K562 (cell line): Measurements from ENCODE around the gene ZPLD1. TPM values are rescaled to one million over a fixed set of nuclear protein-coding genes. Genes with fewer than 3 reads are reported as not detected.

Experiments used
- ATAC-seq: fragments of 200-7000 bp; cut with Tn5 transposase; 3 replicates; pipeline ENCODE4 v1.9.1; 2020; ENCODE audit warnings: moderate library complexity
- BruUV-seq: library from RNA; stranded (reverse); fragments of 400-500 nt; replicated peaks from 2 replicates; lab custom pipeline; 2021; lab: Mats Ljungman, UMichigan
- CTCF ChIA-PET: fragments of 300-600 bp; formaldehyde crosslinking; extraction: SDS; loops from one replicate; lab custom pipeline; 2021; ENCODE audit warnings: low intra/inter-chr PET ratio; lab: Yijun Ruan, JAX
- POLR2A ChIA-PET: fragments of 300-600, 350-650 bp; sonication (Branson Sonifier 250); formaldehyde crosslinking; extraction: SDS; loops from one replicate; lab custom pipeline; 2021; ENCODE audit warnings: antibody characterized with exemption, inconsistent platforms; lab: Yijun Ruan, JAX
- DNase-seq, 4 experiments: peaks; one replicate each; pipeline versions ENCODE4 v3.0.0 to v3.0.0-alpha.2; 2011 to 2018; ENCODE audit warnings: low spot score in 3 of 4, mixed read lengths in 3 of 4; ENCODE audit errors: extremely low read depth in 1 of 4
- FAIRE-seq: peaks from 2 replicates; lab custom pipeline; 2011; peaks lifted over from hg19 to GRCh38; lab: Jason Lieb, UNC
- H2AFZ ChIP-seq: 2 replicates; pipeline ENCODE4 v1.6.0; 2011; ENCODE audit warnings: low read depth, low read length, control low read depth, inconsistent platforms
- H3K27ac ChIP-seq: fragments of 200-600 bp; 3 replicates; pipeline ENCODE4 v1.8.0; 2011; ENCODE audit warnings: low read depth, mild to moderate bottlenecking, control low read depth, inconsistent platforms, low read length, moderate library complexity, mixed read lengths; ENCODE audit errors: extremely low read depth
- H3K27me3 ChIP-seq, 2 experiments: fragments of 300-600 bp in 1 of 2; 2 replicates in 1 of 2; 3 replicates in 1 of 2; pipeline versions ENCODE4 v1.6.0 to v1.8.0; 2011; ENCODE audit warnings: inconsistent platforms in 2 of 2, low read length in 2 of 2, mild to moderate bottlenecking in 1 of 2, mixed read lengths in 1 of 2, moderate library complexity in 1 of 2; ENCODE audit not compliant: control insufficient read depth in 2 of 2, insufficient read depth in 2 of 2
- H3K36me3 ChIP-seq: fragments of 300-600 bp; 3 replicates; pipeline ENCODE4 v1.8.0; 2011; ENCODE audit warnings: mild to moderate bottlenecking, low read length, inconsistent platforms; ENCODE audit not compliant: control insufficient read depth, insufficient read depth
- H3K4me1 ChIP-seq, 2 experiments: fragments of 200-600 bp in 1 of 2; replicated peaks in 1 of 2; 2 replicates in 1 of 2; 3 replicates in 1 of 2; pipeline versions ENCODE4 v1.5.1 to v1.8.0; 2011; ENCODE audit warnings: inconsistent platforms in 2 of 2, low read length in 2 of 2, mild to moderate bottlenecking in 1 of 2, mixed read lengths in 1 of 2, moderate library complexity in 1 of 2; ENCODE audit not compliant: control insufficient read depth in 2 of 2, insufficient read depth in 2 of 2
- H3K4me2 ChIP-seq: 2 replicates; pipeline ENCODE4 v1.6.1; 2011; ENCODE audit warnings: low read length, control low read depth, inconsistent platforms, mixed read lengths; ENCODE audit not compliant: insufficient read depth
- H3K4me3 ChIP-seq: fragments of 200-600 bp; sonication (generic), shearing (Covaris generic); 2 replicates; pipeline ENCODE4 v1.5.1; 2016; ENCODE audit warnings: control low read depth, inconsistent platforms
- H3K79me2 ChIP-seq: fragments of 200-600 bp; 3 replicates; pipeline ENCODE4 v1.8.0; 2011; ENCODE audit warnings: low read length, inconsistent platforms; ENCODE audit not compliant: control insufficient read depth, insufficient read depth
- H3K9ac ChIP-seq, 2 experiments: 2 replicates each; pipeline versions ENCODE4 v1.6.0 to v1.6.1; 2011; ENCODE audit warnings: low read depth in 2 of 2, low read length in 2 of 2, control low read depth in 1 of 2, inconsistent platforms in 1 of 2, mild to moderate bottlenecking in 1 of 2, mixed read lengths in 1 of 2; ENCODE audit not compliant: insufficient read depth in 1 of 2
- H3K9me1 ChIP-seq: one replicate; pipeline ENCODE4 v1.6.0; 2011; ENCODE audit warnings: inconsistent platforms, mild to moderate bottlenecking, low read length, moderate library complexity; ENCODE audit not compliant: control insufficient read depth, insufficient read depth
- H3K9me3 ChIP-seq: replicated peaks from 2 replicates; pipeline ENCODE4 v1.5.1; 2011; ENCODE audit warnings: low read depth, low read length, inconsistent platforms; ENCODE audit not compliant: control insufficient read depth, insufficient read depth
- H4K20me1 ChIP-seq: replicated peaks from 2 replicates; pipeline ENCODE4 v1.6.1; 2011; ENCODE audit warnings: low read length, inconsistent platforms, mixed read lengths; ENCODE audit not compliant: control insufficient read depth, insufficient read depth
- DNMT1 ChIP-seq: fragments of 450-650 bp; IDR thresholded peaks from 2 replicates; pipeline ENCODE4 v1.6.1; 2016; ENCODE audit warnings: antibody characterized with exemption, mild to moderate bottlenecking
- EHMT2 ChIP-seq: fragments of 450-650 bp; IDR thresholded peaks from 2 replicates; pipeline ENCODE4 v1.6.1; 2018; ENCODE audit warnings: antibody characterized with exemption
- FUS ChIP-seq: fragments of 200-400 bp; formaldehyde crosslinking; optimal IDR thresholded peaks from 2 replicates; pipeline ENCODE3; 2017; ENCODE audit warnings: low read depth, low read length
- GTF2A2 ChIP-seq: IDR thresholded peaks from 2 replicates; pipeline ENCODE4 v1.6.1; 2016; ENCODE audit warnings: mild to moderate bottlenecking, missing genetic modification characterization, missing compliant biosample characterization
- HDAC6 ChIP-seq: IDR thresholded peaks from 2 replicates; pipeline ENCODE4 v1.6.1; 2012; ENCODE audit warnings: low read depth, mild to moderate bottlenecking, control low read depth, inconsistent platforms, low read length, moderate library complexity
- MED1 ChIP-seq: sonication (generic); formaldehyde crosslinking; IDR thresholded peaks from 2 replicates; pipeline ENCODE4 v1.8.1; 2023; ENCODE audit warnings: missing genetic modification reagents, borderline replicate concordance
- MYNN ChIP-seq, 2 experiments: sonication (generic); formaldehyde crosslinking in 1 of 2; IDR thresholded peaks; 2 replicates each; pipeline versions ENCODE4 v1.5.0 to v1.6.1; 2016 to 2020; ENCODE audit warnings: antibody characterized with exemption in 1 of 2, missing genetic modification reagents in 1 of 2
- NCOR1 ChIP-seq: fragments of 450-650 bp; IDR thresholded peaks from 2 replicates; pipeline ENCODE4 v1.6.1; 2016; ENCODE audit warnings: mild to moderate bottlenecking, moderate library complexity
- NR2C2 ChIP-seq, 2 experiments: fragments of 200-800 bp in 1 of 2; sonication (Bioruptor generic) in 1 of 2; sonication (generic) in 1 of 2; formaldehyde crosslinking in 1 of 2; IDR thresholded peaks; 2 replicates each; pipeline versions ENCODE4 v1.6.1 to v1.8.0; 2016 to 2022; ENCODE audit warnings: mild to moderate bottlenecking in 1 of 2, missing compliant biosample characterization in 1 of 2, missing genetic modification characterization in 1 of 2, missing genetic modification reagents in 1 of 2
- POLR3A ChIP-seq: IDR thresholded peaks from 2 replicates; pipeline ENCODE4 v1.6.1; 2011; ENCODE audit warnings: borderline replicate concordance, mild to moderate bottlenecking, moderate library complexity; ENCODE audit not compliant: insufficient read length, insufficient read depth; ENCODE audit errors: extremely low read depth
- PTRF ChIP-seq: fragments of 450-650 bp; IDR thresholded peaks from 2 replicates; pipeline ENCODE4 v1.6.1; 2016; ENCODE audit warnings: mild to moderate bottlenecking, missing genetic modification characterization, missing compliant biosample characterization
- SETDB1 ChIP-seq: IDR thresholded peaks from one replicate; pipeline ENCODE4 v1.6.1; 2012; ENCODE audit warnings: low read length, control low read depth, inconsistent platforms
- SP2 ChIP-seq: IDR thresholded peaks from 2 replicates; pipeline ENCODE4 v1.6.1; 2011; ENCODE audit warnings: mild to moderate bottlenecking, low read depth, low read length, moderate library complexity; ENCODE audit not compliant: poor library complexity, severe bottlenecking; ENCODE audit errors: extremely low read depth
- ZKSCAN3 ChIP-seq: fragments of 250-450 bp; sonication (Bioruptor Pico); IDR thresholded peaks from 2 replicates; pipeline ENCODE4 v1.4.0; 2020
- ZNF165 ChIP-seq: fragments of 250-450 bp; sonication (Bioruptor Pico); IDR thresholded peaks from 2 replicates; pipeline ENCODE4 v1.4.0; 2020; ENCODE audit warnings: borderline replicate concordance
- ZNF212 ChIP-seq: fragments of 450-650 bp; formaldehyde crosslinking; IDR thresholded peaks from 2 replicates; pipeline ENCODE4 v1.4.0; 2020; ENCODE audit warnings: mild to moderate bottlenecking
- ZNF444 ChIP-seq: fragments of 250-450 bp; sonication (Bioruptor Pico); IDR thresholded peaks from 2 replicates; pipeline ENCODE4 v1.4.0; 2020; ENCODE audit warnings: mild to moderate bottlenecking, moderate library complexity
- WGBS: fragments of 100-300 bp; shearing (Covaris generic); methylation state at CpG from one replicate; pipeline ENCODE4 v1.1.6; 2016; ENCODE audit warnings: low coverage, mixed read lengths; ENCODE audit not compliant: insufficient coverage; ENCODE audit errors: missing lambda C conversion rate; 5-methylcytosine and 5-hydroxymethylcytosine counted together
- in situ Hi-C: fragments of 300-500 bp; cut with MboI; formaldehyde crosslinking; loops from 4 replicates; pipeline ENCODE4 v1.15.0; 2018; ENCODE audit warnings: inconsistent platforms, mixed read lengths
- intact Hi-C: fragments of 100-400 bp; cut with micrococcal nuclease; formaldehyde crosslinking; loops from 2 replicates; pipeline ENCODE4 v1.14.2; 2022
- polyA plus RNA-seq, 8 experiments: library from polyadenylated mRNA; depleted of rRNA in 4 of 8; stranded (reverse) in 5 of 8; unstranded in 3 of 8; fragments of >200 nt; fragmentation: Nextera tagmentation in 2 of 8; fragmentation: Illumina TruSeq in 1 of 8; extraction: Ambion mirVana in 2 of 8; extraction: Trizol in 1 of 8; gene quantifications; 2 replicates each; pipeline versions ENCODE4 v1.2.1 to v1.2.3, GENCODE V29; 2011 to 2014; ENCODE audit warnings: inconsistent platforms in 1 of 8, missing spikeins in 1 of 8
- total RNA-seq, 7 experiments: library from RNA; depleted of rRNA in 6 of 7; stranded (reverse); fragments of >200 nt in 6 of 7; fragmentation: Illumina TruSeq in 2 of 7; extraction: Trizol in 2 of 7; gene quantifications; 2 replicates each; pipeline versions ENCODE4 v1.2.1 to v1.2.3, GENCODE V29; 2011 to 2021; ENCODE audit warnings: low replicate concordance in 1 of 7
- TF ChIP-seq, protein P1 (sequence below): fragments of 450-650 bp; IDR thresholded peaks from 2 replicates; pipeline ENCODE4 v1.6.1; 2014; ENCODE audit warnings: low read depth, mild to moderate bottlenecking, moderate library complexity, borderline replicate concordance

The ZPLD1 gene
- total and polyA plus RNA-seq, 9 of the 15 experiments (the other 6 are each of a cell fraction or from before 2014, with no cell fraction given) = 0.03 to 0.10 (median 0.04) TPM; not detected in 6

DNA sequence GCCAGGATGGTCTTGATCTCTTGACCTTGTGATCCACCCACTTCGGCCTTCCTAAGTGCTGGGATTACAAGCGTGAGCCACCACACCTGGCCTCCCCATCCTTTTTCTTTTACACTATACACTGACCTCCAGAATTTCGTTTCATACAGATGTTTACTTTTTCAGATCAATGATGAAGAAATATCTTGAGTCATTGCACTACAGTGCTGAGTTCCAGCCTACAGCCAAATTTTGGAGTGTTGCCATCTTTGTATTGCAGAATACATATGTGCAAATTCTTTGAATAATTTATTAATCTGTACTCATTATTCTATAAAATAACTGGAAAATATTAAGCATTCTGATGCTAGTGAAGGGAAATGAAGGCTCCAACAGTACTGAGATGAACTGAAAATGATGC lies 12.5 kb downstream of the ZPLD1 start:
- Histone ChIP-seq H3K79me2 (no peaks in the 10 kb centered on the region), H3K4me2 (no peak overlapping the region), H3K4me1 (no peaks in the 10 kb centered on the region), H3K4me3 (no peak overlapping the region), H4K20me1 (no peaks in the 10 kb centered on the region), H3K9me1 (no peaks in the 10 kb centered on the region), H3K9me3 (no peaks in the 10 kb centered on the region), H2AFZ (no peak overlapping the region), H3K27me3 (no peaks in the 10 kb centered on the region), H3K36me3 (no peaks in the 10 kb centered on the region), H3K9ac (no peak overlapping the region), H3K27ac (no peak overlapping the region)
- in situ Hi-C loops (no loop called here), intact Hi-C loops (no loop called here)
- FAIRE-seq (no peak), DNase-seq (no peak), ATAC-seq (no peak)
- POLR2A ChIA-PET = no interaction called here
- no TSS peak for BruUV-seq
- CTCF ChIA-PET = no interaction called here
- TF ChIP-seq EHMT2 = no peak
- no peak for TF ChIP-seq PTRF (tag)
- TF ChIP-seq ZNF165 (CRISPR knock-in tag) = no peak
- TF ChIP-seq HDAC6 = no peak
- WGBS = 0% methylated on average over 2 of the region's 3 CpGs

GRCh38 chr3:102449341-102449740 lies 14.5 kb downstream of the ZPLD1 start:
- POLR2A ChIA-PET = no interaction called here
- TF ChIP-seq, protein P1, sequence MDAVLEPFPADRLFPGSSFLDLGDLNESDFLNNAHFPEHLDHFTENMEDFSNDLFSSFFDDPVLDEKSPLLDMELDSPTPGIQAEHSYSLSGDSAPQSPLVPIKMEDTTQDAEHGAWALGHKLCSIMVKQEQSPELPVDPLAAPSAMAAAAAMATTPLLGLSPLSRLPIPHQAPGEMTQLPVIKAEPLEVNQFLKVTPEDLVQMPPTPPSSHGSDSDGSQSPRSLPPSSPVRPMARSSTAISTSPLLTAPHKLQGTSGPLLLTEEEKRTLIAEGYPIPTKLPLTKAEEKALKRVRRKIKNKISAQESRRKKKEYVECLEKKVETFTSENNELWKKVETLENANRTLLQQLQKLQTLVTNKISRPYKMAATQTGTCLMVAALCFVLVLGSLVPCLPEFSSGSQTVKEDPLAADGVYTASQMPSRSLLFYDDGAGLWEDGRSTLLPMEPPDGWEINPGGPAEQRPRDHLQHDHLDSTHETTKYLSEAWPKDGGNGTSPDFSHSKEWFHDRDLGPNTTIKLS = no peak
- TF ChIP-seq SP2 (no peak), MED1 (CRISPR knock-in tag) (no peak), ZNF444 (no peak), POLR3A (no peak), NR2C2 (CRISPR knock-in tag; IDR thresholded peaks at IDR 0.05) (no peak), NR2C2 (tag; IDR thresholded peaks at IDR 0.05) (no peak), DNMT1 (no peak), ZNF212 (CRISPR knock-in tag) (no peak), GTF2A2 (tag) (no peak), SETDB1 (no peak), ZKSCAN3 (CRISPR knock-in tag) (no peak), EHMT2 (no peak), MYNN (IDR thresholded peaks at IDR 0.05) (no peak), MYNN (CRISPR knock-in tag; IDR thresholded peaks at IDR 0.05) (no peak), FUS (no peak), NCOR1 (no peak)

More at GRCh38 chr3:102449341-102449740, 14.5 kb downstream of the ZPLD1 start:
- Histone ChIP-seq H3K27me3 (no peaks in the 10 kb centered on the region), H3K9me3 (no peaks in the 10 kb centered on the region), H4K20me1 (no peaks in the 10 kb centered on the region), H3K4me2 (no peak overlapping the region), H3K4me1 (no peaks in the 10 kb centered on the region), H3K9ac (no peak overlapping the region), H3K9me1 (no peaks in the 10 kb centered on the region), H3K79me2 (no peaks in the 10 kb centered on the region), H3K36me3 (no peaks in the 10 kb centered on the region), H3K27ac (no peak overlapping the region), H3K4me3 (no peak overlapping the region), H2AFZ (no peak overlapping the region)
- WGBS = 0% methylated on average over 3 of the region's 3 CpGs
- ATAC-seq (no peak), DNase-seq (no peak), FAIRE-seq (no peak)
- CTCF ChIA-PET = no interaction called here
- in situ Hi-C loops (no loop called here), intact Hi-C loops (no loop called here)
- no TSS peak for BruUV-seq
